ENCODE measurements around the gene OCA2. TPM values are rescaled to one million over a fixed set of nuclear protein-coding genes. Genes with fewer than 3 reads are reported as not detected.

OCA2 gene
- total RNA-seq, 1 donor from 2014 or later: 0.25 TPM

DNA sequence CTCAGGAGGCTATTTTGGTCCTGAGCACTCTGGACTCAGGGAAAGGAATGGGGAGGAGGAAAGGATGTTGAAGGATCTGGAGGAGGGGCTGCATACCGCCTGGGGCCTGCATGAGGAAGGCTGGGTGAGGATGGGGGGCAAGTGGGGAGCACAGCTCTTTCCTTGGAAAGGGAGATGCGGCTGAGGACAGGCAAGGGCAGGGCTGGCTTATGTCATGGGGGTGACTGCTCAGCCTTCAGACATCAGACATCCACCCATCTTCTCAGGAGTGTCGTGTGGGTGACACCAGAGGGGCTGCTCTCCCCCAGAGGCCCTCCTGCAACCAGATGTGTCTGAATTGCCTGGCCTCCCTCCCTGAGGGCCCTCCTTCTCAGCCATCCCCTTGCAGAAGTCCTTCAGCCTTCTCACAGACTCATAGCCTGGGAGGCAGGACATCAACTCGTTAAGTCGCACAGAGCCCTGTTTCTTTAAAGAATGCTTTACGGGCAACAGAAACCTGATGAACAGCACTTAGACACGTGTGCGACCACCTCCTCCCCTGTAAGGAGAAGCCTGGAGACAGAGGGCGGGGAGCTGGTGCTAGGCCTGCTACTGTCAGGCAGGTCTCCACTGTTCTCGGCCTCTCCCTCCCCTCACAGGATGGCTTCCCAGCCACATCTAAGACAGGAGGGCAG, 252.3 kb downstream of the OCA2 start:
- TF ChIP-seq POLR2A (IDR thresholded peaks at IDR 0.05) (no peak), POLR2AphosphoS5 (IDR thresholded peaks at IDR 0.05; ENCODE audit: insufficient read depth in 1 of 2, low read depth in 1 of 2) (no peak)
- TF ChIP-seq, protein P1, sequence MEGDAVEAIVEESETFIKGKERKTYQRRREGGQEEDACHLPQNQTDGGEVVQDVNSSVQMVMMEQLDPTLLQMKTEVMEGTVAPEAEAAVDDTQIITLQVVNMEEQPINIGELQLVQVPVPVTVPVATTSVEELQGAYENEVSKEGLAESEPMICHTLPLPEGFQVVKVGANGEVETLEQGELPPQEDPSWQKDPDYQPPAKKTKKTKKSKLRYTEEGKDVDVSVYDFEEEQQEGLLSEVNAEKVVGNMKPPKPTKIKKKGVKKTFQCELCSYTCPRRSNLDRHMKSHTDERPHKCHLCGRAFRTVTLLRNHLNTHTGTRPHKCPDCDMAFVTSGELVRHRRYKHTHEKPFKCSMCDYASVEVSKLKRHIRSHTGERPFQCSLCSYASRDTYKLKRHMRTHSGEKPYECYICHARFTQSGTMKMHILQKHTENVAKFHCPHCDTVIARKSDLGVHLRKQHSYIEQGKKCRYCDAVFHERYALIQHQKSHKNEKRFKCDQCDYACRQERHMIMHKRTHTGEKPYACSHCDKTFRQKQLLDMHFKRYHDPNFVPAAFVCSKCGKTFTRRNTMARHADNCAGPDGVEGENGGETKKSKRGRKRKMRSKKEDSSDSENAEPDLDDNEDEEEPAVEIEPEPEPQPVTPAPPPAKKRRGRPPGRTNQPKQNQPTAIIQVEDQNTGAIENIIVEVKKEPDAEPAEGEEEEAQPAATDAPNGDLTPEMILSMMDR (IDR thresholded peaks at IDR 0.05): no peak
- Histone ChIP-seq H3K4me3 (no peak overlapping the region), H3K36me3 (no peaks in the 10 kb centered on the region), H3K4me1 (no peaks in the 10 kb centered on the region), H3K27me3 (no peaks in the 10 kb centered on the region), H3K27ac (no peak overlapping the region), H3K9me3 (no peaks in the 10 kb centered on the region)
- DNase-seq (ENCODE audit: extremely low spot score in 2 of 2): peak; percentile 58 to 72
- intact Hi-C loops (cut with DNase I): no loop called here

DNA sequence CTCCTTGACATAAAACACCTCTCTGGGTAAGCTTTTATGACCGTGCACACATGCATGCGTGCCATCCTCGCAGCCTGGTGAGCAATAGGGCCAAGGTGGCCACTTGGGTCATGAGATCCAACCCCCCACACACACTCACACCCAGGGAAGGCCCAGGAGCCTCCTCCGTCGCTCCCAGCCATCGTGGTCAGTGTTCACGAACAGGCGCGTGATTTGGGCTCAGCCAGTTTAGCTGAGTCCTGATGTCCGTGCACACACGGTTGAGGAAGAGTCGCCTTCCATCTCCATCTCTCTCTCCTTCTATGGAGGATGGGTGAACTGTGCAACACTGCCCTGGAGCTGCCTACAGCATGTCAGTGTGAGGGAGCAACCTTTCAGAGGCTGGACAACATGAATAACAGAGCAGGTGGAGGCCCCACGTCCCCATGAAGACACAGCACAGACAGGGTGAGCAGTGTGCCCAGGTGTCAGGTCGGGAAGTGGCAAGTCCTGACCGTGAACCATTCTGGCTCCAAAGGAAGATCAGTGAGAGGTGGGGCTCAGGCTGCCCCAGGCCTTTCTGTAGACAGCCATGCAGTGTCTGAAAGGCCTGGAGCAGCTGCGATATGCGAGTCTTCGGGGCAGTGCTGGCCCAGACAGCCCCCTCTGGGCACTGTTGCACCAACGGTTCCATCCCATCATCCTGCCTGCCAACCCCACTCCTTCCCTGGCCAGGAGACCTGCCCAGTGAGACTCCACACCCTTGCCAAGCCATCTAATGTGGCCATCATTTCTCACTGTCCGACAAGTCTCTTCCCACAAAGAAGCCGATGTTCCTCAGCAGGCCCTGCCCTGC, 253.4 kb downstream of the OCA2 start:
- peak; percentile 67 to 72 for DNase-seq (ENCODE audit: extremely low spot score in 2 of 2)
- H3K27me3 ChIP-seq: no peaks in the 10 kb centered on the region
- intact Hi-C loops (cut with DNase I): no loop called here
- no peaks in the 10 kb centered on the region for H3K36me3 ChIP-seq
- H3K9me3 ChIP-seq: no peaks in the 10 kb centered on the region
- no peak overlapping the region for H3K27ac ChIP-seq
- TF ChIP-seq POLR2AphosphoS5 (IDR thresholded peaks at IDR 0.05; ENCODE audit: insufficient read depth in 1 of 2, low read depth in 1 of 2) (no peak), POLR2A (IDR thresholded peaks at IDR 0.05) (no peak)
- TF ChIP-seq, protein P1 (IDR thresholded peaks at IDR 0.05): no peak
- H3K4me3 ChIP-seq: no peak overlapping the region
- no peaks in the 10 kb centered on the region for H3K4me1 ChIP-seq

DNA sequence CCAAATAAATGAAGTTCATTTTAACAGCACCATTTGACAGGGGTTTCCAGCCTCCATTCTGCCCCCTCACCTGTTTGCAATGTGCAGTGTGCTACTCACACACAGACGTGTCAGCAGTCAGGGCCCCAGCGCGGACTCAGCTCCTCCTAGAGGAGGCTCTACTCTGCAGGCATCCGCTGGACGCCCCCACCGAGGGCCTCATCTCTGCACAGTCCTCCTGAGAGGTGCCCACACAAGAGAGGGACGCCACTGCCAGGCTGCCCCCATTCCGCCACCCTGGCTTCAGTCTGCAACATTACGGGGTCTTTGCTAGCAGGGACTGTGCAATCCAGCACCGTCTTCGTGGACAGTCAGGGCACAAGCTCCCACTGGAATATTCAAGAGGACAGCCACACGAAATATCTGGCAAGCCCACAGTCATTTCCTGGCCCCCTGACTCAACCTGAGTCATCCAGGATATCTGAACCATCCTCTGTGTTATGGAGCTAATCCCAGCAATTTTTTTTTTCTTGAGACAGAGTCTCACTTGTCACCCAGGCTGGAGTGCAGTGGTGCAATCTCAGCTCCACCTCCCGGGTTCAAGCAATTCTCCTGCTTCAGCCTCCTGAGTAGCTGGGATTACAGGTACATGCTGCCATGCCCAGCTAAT, 255.0 kb downstream of the OCA2 start:
- Histone ChIP-seq H3K4me1 (no peaks in the 10 kb centered on the region), H3K4me3 (no peak overlapping the region), H3K27me3 (no peaks in the 10 kb centered on the region), H3K27ac (no peak overlapping the region), H3K9me3 (no peaks in the 10 kb centered on the region), H3K36me3 (no peaks in the 10 kb centered on the region)
- TF ChIP-seq POLR2AphosphoS5 (IDR thresholded peaks at IDR 0.05; ENCODE audit: insufficient read depth in 1 of 2, low read depth in 1 of 2): no peak
- TF ChIP-seq POLR2A (IDR thresholded peaks at IDR 0.05): no peak
- TF ChIP-seq, protein P1 (IDR thresholded peaks at IDR 0.05): no peak
- intact Hi-C loops (cut with DNase I): no loop called here
- peak; percentile 69 to 84 for DNase-seq (ENCODE audit: extremely low spot score in 2 of 2)

DNA sequence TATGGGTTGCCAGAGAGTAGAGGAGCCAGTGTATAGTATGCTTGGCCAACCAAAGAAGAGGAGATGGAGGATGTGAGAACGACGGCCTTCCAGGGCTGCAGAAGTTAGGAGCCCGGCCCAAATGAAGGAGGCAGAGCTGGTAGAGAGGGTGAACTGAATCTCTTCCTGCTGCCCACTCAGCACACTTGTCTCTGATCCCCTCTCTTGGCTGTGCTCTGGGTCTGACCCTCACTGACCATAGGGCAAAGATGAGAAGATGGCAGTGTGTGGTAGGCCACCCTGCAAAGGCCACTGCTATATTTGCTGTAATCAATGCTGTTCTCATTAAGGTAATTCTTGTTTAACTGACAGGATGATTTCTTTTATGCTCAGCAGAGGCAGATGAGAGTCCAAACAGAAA, 256.0 kb downstream of the OCA2 start:
- Histone ChIP-seq H3K36me3 (no peaks in the 10 kb centered on the region), H3K4me3 (no peak overlapping the region), H3K27me3 (no peaks in the 10 kb centered on the region), H3K27ac (no peak overlapping the region), H3K4me1 (no peaks in the 10 kb centered on the region), H3K9me3 (no peaks in the 10 kb centered on the region)
- TF ChIP-seq POLR2AphosphoS5 (IDR thresholded peaks at IDR 0.05; ENCODE audit: insufficient read depth in 1 of 2, low read depth in 1 of 2) (no peak), POLR2A (IDR thresholded peaks at IDR 0.05) (no peak)
- TF ChIP-seq, protein P1 (IDR thresholded peaks at IDR 0.05): no peak
- peak; percentile 62 to 64 for DNase-seq (ENCODE audit: extremely low spot score in 2 of 2)
- intact Hi-C loops (cut with DNase I): no loop called here

Data from vagina (tissue), 2 donors.